ENCODE measurements around the gene AEBP1. TPM values are rescaled to one million over a fixed set of nuclear protein-coding genes. Genes with fewer than 3 reads are reported as not detected.

Gene AEBP1
- total RNA-seq, 4 donors from 2014 or later: 20.1 to 127 (median 58.0) TPM

DNA sequence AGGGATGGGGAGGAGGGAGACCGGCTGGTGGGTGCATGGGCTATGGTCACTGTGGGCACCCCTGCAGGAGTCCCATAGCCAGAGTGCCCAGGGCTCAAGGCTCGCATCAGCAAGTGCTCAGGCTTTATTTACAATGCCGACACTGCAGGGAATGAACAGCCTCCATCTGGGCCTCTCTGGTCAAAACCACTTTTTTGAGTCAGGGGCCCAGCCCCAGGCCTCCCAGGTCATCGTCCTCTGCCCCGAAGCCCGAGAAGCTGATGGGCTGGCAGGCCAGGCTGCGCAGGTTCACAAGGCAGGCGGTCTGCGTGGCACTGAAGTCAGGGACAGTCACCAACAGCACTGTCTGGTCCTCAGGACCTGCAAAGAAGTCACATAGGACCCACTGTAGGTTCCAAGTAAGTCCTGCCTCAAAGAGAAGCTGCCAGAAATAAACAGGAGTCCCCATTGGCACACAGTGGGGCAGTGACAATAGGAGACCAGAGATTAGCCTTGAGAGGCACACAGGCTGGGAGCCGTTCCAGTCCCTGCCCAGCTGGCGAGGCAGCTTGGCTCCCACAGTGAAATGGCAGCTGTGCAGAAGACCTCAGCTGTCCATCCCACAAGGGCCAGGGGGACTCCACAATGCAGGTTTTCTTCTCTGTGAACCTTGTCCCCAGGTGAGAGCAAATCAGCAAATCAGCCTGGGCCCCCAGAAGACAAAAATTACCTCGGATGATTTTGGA lies 10.6 kb downstream of the AEBP1 start:
- no peaks in the 10 kb centered on the region for H3K27me3 ChIP-seq

DNA sequence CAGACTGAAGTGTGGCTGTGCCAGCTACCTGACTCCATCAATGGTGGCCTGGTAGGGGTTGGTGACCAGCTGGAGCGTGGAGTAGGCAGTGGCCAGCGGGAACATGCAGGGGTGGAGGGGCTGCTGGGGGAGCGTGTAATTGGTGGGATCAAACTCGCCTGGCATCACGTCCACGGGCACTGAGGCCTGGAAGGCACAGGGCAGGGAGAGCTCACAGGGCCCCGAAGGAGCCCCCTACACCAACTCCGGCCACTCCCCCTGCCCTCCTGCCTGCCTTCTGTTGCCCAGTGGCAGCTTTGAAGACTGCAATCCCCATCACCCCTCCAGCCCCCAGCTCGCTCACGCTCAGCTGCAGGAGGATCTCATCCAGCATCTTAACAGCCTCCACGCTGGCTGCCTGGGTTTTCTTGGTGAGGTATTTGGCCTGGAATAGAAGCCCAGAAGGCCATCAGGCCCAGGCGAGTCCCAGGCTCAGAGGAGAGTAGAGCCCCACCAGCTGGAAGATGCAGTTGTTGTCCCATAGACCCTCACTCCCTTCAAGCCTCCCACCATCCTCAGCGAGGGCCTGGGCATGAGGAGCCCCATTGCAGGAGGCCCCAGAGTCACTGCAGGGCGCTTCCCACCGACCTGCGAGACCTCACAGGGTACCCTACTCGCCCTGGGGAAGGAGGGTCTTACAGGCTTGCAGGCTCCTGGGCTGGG lies 12.1 kb downstream of the AEBP1 start:
- DNase-seq: no peak
- H3K27me3 ChIP-seq: no peaks in the 10 kb centered on the region
- no peaks in the 10 kb centered on the region for H3K4me1 ChIP-seq
- TF ChIP-seq, protein P1, sequence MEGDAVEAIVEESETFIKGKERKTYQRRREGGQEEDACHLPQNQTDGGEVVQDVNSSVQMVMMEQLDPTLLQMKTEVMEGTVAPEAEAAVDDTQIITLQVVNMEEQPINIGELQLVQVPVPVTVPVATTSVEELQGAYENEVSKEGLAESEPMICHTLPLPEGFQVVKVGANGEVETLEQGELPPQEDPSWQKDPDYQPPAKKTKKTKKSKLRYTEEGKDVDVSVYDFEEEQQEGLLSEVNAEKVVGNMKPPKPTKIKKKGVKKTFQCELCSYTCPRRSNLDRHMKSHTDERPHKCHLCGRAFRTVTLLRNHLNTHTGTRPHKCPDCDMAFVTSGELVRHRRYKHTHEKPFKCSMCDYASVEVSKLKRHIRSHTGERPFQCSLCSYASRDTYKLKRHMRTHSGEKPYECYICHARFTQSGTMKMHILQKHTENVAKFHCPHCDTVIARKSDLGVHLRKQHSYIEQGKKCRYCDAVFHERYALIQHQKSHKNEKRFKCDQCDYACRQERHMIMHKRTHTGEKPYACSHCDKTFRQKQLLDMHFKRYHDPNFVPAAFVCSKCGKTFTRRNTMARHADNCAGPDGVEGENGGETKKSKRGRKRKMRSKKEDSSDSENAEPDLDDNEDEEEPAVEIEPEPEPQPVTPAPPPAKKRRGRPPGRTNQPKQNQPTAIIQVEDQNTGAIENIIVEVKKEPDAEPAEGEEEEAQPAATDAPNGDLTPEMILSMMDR (IDR thresholded peaks at IDR 0.05): no peak
- TF ChIP-seq POLR2A (IDR thresholded peaks at IDR 0.05): no peak
- no peaks in the 10 kb centered on the region for H3K9me3 ChIP-seq
- no peak overlapping the region for H3K4me3 ChIP-seq
- H3K27ac ChIP-seq: no peak overlapping the region
- H3K36me3 ChIP-seq: peaks cover 0 to 29% (median 0%) of the 10 kb centered on the region in 3 donors

More for the DNA sequence above, 10.6 kb downstream of the AEBP1 start:
- H3K27ac ChIP-seq: no peak overlapping the region
- H3K4me1 ChIP-seq: no peaks in the 10 kb centered on the region
- H3K9me3 ChIP-seq: no peaks in the 10 kb centered on the region
- peaks cover 0 to 29% (median 0%) of the 10 kb centered on the region in 3 donors for H3K36me3 ChIP-seq
- DNase-seq: no peak
- TF ChIP-seq POLR2A (IDR thresholded peaks at IDR 0.05): no peak
- TF ChIP-seq, protein P1 (IDR thresholded peaks at IDR 0.05): no peak
- no peak overlapping the region for H3K4me3 ChIP-seq

DNA sequence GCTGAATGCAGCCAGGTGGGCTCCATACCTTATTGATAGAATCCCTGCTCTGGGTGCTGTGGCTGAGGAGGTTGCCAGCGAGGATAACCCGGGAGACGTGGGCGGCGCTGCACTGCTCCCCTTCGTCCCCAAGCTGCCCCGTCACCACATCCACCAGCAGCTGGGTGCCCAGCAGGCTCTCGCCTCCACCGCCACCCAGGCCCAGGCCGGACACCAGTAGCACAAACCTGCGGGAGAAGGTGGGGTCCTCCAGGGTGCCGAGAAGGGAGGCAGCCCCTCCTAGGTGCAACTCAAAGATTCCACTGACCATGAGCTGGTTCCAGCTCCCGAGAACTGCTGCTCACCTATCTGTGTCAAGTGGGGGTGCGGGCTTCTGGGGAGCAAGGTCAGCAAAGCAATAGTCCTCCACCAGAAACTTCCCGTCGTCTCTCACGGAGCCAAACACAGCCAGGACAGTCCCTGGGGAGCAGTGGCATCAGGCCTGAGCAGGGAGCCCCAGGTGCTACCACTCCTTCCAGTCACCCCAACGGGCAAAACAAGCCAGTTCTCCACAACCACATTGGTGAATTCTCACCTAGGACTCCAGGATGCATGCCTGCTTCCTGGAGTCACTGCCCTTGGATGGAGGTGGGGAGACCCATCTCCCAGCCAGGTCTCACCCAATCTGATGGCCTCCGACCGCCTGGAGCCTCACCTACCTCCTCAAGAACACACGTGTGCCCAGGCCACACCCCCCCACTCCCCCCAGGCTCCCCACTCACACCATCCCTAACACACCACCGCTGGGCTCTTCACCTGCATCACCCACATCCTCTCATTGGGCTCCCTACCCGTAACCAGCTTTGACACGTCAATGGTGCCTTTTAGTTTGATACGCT lies 12.9 kb downstream of the AEBP1 start:
- no peak for DNase-seq
- Histone ChIP-seq H3K27me3 (no peaks in the 10 kb centered on the region), H3K36me3 (peaks cover 0 to 29% (median 0%) of the 10 kb centered on the region in 3 donors), H3K4me3 (no peak overlapping the region), H3K27ac (no peak overlapping the region), H3K9me3 (no peaks in the 10 kb centered on the region), H3K4me1 (peaks cover 0 to 5% (median 0%) of the 10 kb centered on the region in 4 donors)
- no peak for TF ChIP-seq POLR2A (IDR thresholded peaks at IDR 0.05)
- TF ChIP-seq, protein P1 (IDR thresholded peaks at IDR 0.05): no peak

DNA sequence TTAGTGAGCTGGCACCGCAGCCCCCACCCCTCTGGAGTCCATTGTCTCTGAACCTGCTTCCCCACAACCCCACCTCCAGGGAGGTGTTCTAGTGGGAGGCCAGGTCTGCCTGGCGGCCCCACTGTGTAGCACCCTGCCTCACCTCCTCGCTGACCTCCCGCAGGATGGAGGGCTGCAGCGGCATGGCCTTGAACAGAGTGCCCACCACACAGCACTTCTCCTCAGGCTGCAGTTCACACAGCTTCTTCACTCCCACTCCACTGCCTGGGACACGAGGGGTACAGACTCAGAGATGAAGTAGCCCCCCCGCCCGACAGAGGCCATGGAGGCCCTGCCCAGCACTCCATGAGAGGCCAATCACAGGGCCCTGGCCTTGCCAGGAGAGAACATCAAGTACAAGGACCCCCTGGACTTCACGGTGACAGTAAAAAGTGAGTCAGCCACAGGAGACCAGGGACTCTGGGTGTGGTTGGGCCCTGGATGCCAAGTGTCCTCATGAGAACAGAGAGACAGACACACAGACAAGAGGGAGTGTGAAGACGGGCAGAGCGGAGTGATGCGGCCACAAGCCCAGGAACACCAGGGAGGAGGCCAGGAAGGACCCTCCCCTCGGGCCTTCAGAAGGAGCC lies 13.8 kb downstream of the AEBP1 start:
- no peak for DNase-seq
- TF ChIP-seq, protein P1 (IDR thresholded peaks at IDR 0.05): no peak
- no peak for TF ChIP-seq POLR2A (IDR thresholded peaks at IDR 0.05)
- H3K4me3 ChIP-seq: no peak overlapping the region
- H3K4me1 ChIP-seq: peaks cover 0 to 13% (median 0%) of the 10 kb centered on the region in 4 donors
- H3K27me3 ChIP-seq: no peaks in the 10 kb centered on the region
- peaks cover 0 to 29% (median 0%) of the 10 kb centered on the region in 3 donors for H3K36me3 ChIP-seq
- no peak overlapping the region for H3K27ac ChIP-seq
- H3K9me3 ChIP-seq: no peaks in the 10 kb centered on the region

DNA sequence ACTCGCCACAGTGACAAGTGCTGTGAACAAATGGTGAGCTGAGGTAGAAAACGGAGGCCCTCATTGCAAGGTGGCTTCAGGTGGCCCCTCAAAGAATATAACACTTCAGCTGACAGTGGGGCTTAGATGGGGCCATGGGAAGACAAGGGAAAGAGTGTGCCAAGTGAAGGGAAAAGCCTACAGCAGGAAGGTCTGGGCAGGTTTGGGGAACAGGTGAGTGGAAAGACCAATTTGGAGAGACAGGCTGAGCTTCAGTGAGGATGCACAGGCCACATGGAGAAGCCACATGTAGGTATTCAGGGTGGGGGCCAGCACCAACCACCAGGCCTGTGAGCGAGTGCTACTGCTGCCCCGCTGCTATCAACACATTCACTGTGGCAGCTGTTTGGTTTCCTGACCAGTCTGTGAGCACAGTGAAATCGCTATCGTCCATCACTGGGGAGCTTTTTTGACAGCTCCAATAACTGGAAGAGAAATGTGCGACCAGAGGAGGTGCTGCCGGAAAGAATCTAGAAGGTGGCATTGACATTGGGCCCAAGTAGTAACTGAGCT lies 15.8 kb downstream of the AEBP1 start:
- no peak overlapping the region for H3K4me3 ChIP-seq
- peaks cover 0 to 23% (median 0%) of the 10 kb centered on the region in 3 donors for H3K36me3 ChIP-seq
- no peak overlapping the region for H3K27ac ChIP-seq
- peaks cover 0 to 13% (median 0%) of the 10 kb centered on the region in 4 donors for H3K4me1 ChIP-seq
- TF ChIP-seq, protein P1 (IDR thresholded peaks at IDR 0.05): no peak
- TF ChIP-seq POLR2A (IDR thresholded peaks at IDR 0.05): no peak
- no peak for DNase-seq
- no peaks in the 10 kb centered on the region for H3K27me3 ChIP-seq
- H3K9me3 ChIP-seq: no peaks in the 10 kb centered on the region
